Bone marrow (tissue), 2 donors: ENCODE measurements around the gene GABRA4.

ENCODE experiments used
- DNase-seq, 2 donors: peaks; one replicate each; lab custom pipeline; 2025; lab: John Stamatoyannopoulos, UW

The GABRA4 gene

DNA sequence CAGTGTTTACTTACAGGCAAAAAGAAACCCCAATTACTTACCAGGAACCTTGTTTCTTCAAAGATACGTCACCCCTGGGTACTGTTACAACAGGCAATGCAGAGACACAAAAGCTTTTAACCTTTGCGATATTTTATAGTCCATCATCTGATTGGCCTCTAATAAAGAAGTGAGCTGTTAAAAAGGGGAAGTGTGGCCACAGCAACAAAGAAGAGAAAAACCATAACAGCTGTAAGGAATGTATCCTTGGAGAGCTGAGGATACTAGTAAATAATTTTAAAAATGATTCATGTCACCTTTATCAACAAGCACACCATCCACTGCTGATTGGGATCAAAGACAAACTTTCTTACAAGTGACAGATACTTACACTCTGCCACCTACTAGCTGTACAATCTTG lies 14.1 kb downstream of the GABRA4 start:
- DNase-seq: no peak

DNA sequence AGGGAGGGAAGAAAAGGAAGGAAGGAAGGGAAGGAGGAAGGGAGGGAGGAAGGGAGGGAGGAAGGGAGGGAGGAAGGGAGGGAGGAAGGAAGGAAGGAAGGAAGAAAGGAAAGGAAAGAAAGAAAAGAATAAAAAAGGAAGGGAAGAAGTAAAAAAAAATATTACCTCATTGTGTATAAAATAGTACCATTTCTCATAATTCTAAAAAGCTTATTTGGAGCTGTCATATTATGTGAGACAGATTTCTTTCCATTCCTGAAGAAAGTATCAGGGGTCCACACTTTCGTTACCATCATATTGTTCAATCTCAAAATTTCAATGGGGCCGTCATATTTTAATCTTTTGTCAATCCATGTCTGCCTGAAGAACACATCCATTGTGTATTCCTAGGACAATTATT lies 16.1 kb downstream of the GABRA4 start:
- no peak for DNase-seq

DNA sequence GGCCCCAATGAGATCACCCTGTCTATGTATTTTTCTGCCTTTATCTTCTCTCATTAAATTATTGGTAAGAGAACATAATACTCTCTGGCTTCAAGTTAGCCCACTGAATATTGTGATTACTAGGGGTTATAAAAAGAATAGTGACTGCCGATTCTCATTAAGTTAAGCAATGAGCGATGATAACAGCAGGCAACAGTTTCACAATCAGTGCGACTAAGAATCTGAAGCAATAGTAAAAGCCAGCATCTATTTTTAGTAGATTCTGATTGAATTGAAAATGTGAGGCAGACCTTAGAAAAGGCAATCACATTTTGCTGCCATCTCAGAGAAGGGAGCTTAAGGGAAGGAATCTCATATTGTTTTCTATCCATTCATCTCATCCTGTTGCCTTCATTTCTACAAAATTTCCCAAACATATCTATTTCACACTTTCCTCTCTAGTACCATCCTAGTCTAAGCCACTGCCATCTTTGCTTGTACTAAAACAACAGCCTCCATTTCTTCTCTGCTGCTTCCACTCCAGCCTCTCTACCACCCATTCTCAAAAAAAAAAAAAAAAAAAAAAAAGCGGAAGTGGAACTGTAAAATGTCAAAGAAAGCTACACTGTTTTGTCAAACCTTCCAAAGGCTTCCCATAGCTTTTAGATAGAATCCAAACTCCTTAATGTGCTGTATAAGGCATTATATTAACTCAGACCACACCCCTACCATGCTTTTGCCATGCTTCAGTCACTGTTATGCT lies 17.4 kb downstream of the GABRA4 start:
- DNase-seq: no peak

DNA sequence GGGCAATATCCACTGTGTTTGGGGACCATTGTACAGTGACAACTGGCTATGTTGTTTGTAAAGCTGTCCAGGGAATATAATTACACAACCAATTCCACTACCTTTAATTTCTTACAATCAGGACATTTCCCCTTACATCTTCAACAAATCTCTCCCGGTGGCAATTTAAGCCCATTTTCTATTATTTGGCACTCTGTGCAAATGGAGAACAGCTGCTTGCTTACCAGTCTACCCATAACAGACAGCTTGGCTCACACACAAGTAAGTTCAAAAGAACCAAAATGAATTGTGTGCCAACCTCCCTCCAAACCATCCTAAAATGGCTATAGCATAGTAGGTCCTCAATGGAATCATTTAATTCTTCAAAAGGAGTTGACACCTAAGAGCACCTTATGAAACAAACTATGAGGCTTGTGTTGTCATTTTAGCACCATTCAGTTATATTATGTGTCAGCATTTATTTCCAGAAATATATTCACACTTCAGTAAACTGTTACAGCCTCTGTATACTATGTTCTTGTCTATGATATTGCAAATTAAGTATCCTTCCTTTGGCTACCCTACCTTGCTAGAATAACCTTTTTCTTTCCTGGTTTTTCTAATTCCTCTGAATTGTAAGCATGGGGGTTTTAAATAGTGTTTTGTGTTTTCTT lies 18.4 kb downstream of the GABRA4 start:
- no peak for DNase-seq

DNA sequence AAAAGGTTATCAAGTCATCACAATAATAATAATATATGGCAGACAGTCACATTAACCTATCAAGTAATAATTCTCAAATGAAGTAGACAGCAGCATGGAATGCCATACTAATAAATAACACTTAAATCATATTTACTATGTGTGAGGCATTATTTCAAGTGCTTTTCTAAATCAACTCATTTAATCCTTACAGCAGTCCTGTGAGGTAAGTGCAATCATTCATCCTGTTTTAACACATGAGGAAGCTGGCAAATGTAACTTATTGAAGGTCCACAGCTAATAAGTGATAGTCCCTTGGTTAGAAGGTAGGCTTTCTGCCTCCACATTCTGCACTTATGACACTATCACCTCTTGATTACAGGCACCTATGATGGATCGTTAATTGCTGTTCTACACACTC lies 24.5 kb downstream of the GABRA4 start:
- no peak for DNase-seq

DNA sequence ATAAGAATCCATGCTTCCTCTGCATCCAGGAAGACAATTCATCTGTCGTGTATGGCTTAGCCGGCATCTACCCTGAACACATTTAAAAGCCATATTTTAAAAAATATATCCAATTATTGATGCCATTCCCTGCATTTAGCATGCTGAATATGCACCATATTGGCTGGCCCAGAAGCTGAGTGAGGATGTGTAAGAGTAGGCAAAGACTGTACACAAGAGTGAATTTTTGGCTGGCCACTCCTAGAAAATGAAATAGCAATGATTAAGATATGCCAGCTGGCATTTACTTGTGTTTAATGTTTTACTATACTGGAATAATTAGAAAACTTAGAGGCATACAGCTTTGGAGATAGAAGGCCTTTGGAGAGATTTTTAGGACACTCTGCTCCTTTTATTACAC lies 25.8 kb downstream of the GABRA4 start:
- DNase-seq: no peak

DNA sequence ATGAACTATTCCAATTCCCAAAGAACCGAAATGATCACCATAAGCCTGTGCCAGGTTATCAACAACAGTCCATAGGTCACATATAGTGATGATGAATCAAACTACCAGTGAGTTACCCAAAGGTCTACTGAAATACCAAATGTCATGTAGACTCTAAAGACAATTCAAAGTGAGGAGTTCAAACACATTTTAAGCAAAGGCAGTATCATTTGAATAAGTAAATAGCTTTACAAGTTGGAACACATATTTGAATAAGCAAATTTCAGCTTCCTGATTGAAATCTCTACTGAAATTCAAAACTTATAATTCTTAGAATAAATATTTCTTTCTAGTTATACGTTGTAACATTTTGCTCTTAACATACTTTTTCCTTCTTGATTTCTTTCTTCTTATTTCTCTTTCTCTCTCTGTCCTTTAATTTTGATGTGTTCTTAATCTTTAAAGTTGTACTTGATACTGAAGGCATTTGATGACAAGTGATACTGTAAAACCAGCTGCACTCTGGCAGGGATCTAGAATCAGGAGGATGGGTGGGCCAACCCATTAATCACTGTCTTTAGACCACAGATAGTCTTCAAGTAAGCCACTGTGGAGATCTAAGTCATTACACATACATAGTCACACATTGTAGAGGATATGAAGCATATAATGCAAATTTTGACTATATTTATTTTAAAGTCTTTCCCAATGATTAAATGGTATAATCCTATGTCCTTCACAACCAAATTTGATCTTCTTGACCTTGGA lies 34.5 kb downstream of the GABRA4 start:
- no peak for DNase-seq

GRCh38 chr4:46956451-46956850 lies 36.9 kb downstream of the GABRA4 start:
- no peak for DNase-seq

DNA sequence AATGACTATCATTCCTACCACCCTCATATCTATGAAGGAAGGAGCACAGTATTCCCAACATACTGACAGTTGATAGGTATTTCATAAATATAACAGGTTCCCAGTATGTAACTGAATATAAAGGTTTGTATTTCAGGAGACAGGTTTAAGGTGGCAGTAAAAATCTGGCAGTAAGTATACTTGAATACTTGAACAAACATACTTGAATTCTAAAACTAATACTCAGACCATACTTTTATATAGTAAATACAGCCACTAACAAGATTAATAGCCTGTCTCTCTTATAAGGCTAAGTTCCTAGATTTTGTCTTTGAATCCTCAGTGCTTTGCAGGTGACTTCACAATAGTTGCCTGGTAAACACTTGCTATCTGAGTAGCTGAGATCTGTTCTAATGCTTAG lies 37.8 kb downstream of the GABRA4 start:
- DNase-seq: no peak

GRCh38 chr4:46954643-46955042 lies 38.7 kb downstream of the GABRA4 start:
- DNase-seq: no peak

DNA sequence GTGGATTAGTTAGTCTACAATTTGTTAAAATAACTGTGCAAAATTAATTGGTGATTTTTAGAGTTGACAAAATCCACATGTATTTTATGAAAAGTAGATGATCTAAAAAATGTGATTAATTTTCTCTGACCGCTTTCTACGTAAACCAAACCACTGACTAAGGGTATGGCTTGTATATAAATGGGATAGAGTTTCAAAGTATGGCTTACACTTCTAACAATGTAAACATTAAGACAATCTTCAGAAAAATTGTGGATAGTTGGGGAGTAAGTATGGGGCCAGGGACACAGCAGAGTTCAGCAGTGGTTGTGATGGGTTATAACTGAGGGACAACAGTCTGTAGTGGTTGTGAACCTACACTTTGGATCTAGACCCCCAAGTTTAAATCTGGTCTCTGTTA lies 39.8 kb downstream of the GABRA4 start:
- DNase-seq: no peak

GRCh38 chr4:46952451-46952850 lies 40.9 kb downstream of the GABRA4 start:
- no peak for DNase-seq

GRCh38 chr4:46950826-46951225 lies 42.6 kb downstream of the GABRA4 start:
- DNase-seq: no peak

DNA sequence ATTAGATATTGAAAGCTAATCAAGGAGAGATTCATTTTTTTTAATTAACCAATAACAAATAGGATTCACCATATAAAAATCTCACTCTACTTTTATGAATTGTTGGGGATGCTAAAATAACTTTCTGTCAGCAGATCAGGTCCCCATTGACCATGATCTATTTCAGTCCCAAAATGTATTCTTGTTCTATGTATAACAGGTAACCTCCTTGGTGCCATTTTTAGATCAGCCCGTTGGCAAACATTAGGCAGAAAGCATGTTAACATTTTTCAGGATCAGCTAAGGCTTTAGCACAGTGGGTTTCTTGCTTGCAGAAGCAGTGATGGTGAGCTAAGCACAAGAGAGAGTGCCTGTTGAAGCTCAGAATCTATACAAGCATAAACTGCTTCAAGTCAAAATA lies 43.6 kb downstream of the GABRA4 start:
- DNase-seq: no peak

GRCh38 chr4:46947541-46947940 lies 45.8 kb downstream of the GABRA4 start:
- no peak for DNase-seq

DNA sequence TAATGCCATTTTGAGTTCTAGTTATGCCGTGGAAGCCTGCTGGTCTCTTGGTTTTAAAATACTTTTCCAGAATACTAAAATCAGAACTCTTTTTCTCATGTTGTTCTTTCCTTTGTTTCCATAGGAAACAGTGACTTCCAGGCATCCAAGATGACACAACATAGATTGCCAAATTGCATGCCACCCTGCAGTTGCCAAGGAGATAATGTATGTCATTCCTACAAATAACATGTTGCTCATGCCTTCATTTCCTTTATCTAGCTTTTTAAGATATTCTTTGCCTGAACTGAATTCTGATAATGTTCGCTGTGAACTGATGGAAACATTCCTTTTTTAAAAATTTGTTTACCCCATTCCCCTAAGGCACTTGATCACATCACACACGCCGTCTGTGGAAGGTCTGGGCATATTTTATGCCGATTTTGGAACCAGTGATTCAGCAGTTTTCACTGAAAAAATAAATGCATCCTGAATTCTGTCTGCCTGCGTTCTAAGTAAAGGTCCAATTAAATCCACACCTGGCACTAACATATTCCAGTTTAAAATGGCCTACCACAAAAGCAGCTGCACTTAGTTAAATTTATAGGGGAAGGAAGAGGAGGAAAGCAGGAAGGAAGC lies 46.4 kb downstream of the GABRA4 start:
- no peak for DNase-seq

- no peak for DNase-seq
Observed at GRCh38 chr4:46945062-46945461, 48.3 kb downstream of the GABRA4 start.

DNA sequence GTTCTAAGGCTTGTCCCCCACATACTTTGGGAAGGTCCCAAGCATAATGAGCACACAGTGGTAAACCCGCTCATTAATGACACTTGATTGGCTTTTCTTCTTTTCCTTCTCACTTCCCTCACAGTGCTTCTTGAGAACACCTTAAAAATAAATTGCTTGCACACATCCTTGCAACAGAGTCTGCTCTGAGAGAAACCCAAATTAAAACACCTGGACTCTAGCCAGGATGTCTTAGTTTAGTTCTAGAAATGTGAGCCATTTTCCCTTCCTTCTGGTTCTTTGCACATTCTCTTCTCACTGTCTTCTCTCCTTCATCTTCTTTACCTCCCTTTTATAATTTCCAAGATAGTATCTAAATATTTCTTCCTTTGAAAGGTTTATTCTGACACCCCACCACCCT lies 49.0 kb downstream of the GABRA4 start:
- DNase-seq: no peak

GRCh38 chr4:46937493-46937892 lies 55.9 kb downstream of the GABRA4 start:
- no peak for DNase-seq

GRCh38 chr4:46934726-46935125 lies 58.7 kb downstream of the GABRA4 start:
- DNase-seq: no peak

DNA sequence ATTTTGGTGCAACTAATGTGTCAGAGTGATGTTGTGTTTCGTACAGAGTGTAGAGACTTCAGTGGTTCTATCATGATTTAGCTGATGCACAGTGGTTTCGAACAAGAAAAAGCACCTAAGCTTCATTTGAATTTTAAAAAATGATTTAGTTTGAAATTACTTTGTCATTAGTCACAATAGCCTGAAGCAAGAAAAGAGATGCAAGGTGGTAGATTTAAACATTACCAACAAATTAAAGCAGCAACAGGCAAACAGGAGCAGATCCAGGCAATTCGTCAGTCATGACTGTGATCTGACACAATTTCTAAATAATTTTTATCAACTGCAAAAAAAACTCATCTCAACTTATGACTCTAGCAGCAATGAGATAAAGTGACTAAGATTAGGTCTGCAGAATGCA lies 59.7 kb downstream of the GABRA4 start:
- no peak for DNase-seq

GRCh38 chr4:46931981-46932380 lies 61.4 kb downstream of the GABRA4 start:
- no peak for DNase-seq

DNA sequence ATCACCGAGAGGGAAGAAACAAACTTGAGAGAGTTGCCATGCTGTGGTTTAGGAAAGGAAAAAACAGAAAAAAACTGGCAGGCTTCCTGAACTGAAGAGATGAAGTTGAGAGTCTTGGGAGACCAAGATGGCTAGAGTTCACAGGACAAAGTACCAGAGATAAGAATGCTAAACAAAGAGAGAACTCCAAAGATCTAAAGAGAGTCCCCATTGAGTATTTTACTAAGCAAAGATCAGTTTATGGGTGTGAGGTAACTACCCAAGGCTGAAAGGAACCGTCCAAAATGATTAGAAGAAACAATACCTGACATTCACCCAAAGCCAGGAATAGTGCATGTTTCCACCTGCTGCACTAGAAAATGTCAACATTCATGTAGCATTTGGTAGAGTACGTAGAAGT lies 62.5 kb downstream of the GABRA4 start:
- DNase-seq: no peak
